ENCODE measurements around the gene VCX2. TPM values are rescaled to one million over a fixed set of nuclear protein-coding genes. Genes with fewer than 3 reads are reported as not detected.
"Not testable (repeated sequence)": the region's sequence is repeated elsewhere in the genome, so short reads cannot be mapped to it uniquely, and the experiment has no call there.

The VCX2 gene
- total RNA-seq, 1 donor, result not detected

GRCh38 chrX:8191022-8191421 lies 20.0 kb upstream of the VCX2 start:
- TF ChIP-seq, protein P1, sequence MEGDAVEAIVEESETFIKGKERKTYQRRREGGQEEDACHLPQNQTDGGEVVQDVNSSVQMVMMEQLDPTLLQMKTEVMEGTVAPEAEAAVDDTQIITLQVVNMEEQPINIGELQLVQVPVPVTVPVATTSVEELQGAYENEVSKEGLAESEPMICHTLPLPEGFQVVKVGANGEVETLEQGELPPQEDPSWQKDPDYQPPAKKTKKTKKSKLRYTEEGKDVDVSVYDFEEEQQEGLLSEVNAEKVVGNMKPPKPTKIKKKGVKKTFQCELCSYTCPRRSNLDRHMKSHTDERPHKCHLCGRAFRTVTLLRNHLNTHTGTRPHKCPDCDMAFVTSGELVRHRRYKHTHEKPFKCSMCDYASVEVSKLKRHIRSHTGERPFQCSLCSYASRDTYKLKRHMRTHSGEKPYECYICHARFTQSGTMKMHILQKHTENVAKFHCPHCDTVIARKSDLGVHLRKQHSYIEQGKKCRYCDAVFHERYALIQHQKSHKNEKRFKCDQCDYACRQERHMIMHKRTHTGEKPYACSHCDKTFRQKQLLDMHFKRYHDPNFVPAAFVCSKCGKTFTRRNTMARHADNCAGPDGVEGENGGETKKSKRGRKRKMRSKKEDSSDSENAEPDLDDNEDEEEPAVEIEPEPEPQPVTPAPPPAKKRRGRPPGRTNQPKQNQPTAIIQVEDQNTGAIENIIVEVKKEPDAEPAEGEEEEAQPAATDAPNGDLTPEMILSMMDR (IDR thresholded peaks at IDR 0.05; ENCODE audit: insufficient read depth, low read depth, low read length), result no peak
- DNase-seq (ENCODE audit: low read depth), result no peak
- no peak overlapping the region for H3K4me3 ChIP-seq (ENCODE audit: low read depth, low read length)

DNA sequence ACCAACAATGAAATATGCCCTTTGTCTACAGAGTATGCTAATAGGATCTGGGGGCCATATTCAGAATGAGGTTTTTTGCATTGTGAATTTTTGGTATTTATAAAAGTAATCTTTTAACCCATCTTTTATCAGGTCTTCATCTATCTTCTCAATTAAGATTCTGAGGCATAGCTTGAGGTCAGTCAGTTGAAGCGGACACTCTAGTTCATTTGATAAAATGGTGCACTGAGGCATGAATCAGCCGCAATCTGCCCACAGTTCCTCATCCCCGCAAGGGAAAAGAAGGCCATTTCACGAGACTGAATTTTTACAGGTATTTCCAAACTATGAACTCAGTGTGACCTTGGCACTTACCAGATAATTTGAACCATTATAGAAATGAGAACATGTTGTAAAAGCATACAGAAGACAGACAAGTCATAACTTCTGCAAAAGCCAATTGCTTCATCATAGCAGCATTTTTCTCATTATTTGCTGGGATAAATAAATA lies 19.3 kb upstream of the VCX2 start:
- TF ChIP-seq, protein P1 (IDR thresholded peaks at IDR 0.05; ENCODE audit: insufficient read depth, low read depth, low read length), result no peak
- no peak for DNase-seq (ENCODE audit: low read depth)
- H3K4me3 ChIP-seq (ENCODE audit: low read depth, low read length), result no peak overlapping the region

DNA sequence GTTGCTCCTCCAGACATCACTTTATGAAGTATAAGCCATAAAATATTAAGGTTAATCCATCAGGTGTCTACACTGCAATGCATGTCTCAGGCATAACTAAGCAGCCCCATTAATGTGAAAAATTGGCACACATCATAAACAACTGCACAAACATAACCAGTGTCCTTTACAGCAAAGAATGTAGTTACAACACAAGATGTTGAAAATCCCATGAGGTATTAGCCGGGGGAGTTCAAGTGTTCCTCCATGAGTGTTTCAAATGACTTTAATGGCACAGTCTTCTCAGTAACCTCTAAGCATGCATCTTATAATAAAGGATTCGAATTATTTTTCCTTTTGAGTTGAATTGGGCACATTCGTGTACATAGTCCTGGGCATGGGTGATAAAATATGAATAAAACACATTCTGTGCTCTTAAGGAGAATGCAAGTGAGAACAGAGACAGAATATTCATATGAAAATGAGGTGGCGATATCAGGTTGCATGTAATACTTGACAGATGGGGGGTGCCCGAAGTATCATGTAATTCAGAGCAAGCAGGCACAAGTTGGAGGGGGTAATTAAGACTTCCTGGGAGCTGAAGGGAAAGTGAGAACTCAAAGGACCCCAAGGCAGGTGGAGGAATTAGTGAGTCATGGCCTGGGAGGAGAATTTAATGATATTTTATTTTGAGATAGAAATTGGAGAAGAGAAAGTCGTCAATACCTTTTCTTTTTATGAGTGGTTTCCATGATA lies 18.2 kb upstream of the VCX2 start:
- no peak for DNase-seq (ENCODE audit: low read depth)
- TF ChIP-seq, protein P1 (IDR thresholded peaks at IDR 0.05; ENCODE audit: insufficient read depth, low read depth, low read length), result no peak
- H3K4me3 ChIP-seq (ENCODE audit: low read depth, low read length), result no peak overlapping the region

DNA sequence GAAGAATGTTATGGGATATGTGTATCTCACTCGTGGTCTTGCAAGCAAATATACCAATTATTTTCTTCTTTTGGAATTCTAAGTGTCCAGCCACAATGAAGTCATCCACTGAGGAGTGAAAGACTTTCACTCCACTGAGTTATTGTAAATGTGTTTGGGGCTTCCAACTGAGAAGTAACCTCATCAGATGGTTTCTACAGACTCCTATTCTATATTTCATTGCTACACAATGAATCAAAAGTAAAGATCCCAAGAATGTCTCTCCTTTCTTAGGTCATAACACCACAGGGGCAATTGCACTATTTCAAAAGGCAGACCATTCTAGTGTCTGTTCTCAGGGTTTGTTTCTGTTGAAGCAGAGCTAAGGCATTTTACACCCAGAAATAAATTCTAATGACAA lies 12.3 kb upstream of the VCX2 start:
- DNase-seq (ENCODE audit: low read depth), result no peak
- H3K4me3 ChIP-seq (ENCODE audit: low read depth, low read length), result no peak overlapping the region
- TF ChIP-seq, protein P1 (IDR thresholded peaks at IDR 0.05; ENCODE audit: insufficient read depth, low read depth, low read length), result no peak

DNA sequence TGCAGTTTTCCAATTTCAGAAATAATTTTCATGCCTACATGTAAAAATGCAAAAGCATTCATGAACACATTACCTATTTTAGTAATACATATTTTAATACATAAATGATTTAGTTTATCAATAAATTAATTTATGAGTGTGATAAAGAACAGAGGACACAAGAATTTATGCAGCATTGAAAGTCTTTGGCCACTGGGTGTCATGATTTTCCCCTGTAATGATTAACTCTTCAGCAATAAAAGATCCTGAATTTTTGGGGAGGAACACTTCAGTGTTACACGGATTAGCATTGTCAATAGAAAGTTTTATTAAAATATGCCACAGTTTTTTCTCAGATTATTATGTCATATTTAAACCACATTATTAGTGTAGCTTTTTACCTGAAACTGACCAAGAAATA lies 8.6 kb upstream of the VCX2 start:
- no peak for DNase-seq (ENCODE audit: low read depth)
- no peak overlapping the region for H3K4me3 ChIP-seq (ENCODE audit: low read depth, low read length)
- TF ChIP-seq, protein P1 (IDR thresholded peaks at IDR 0.05; ENCODE audit: insufficient read depth, low read depth, low read length), result no peak

- not testable (repeated sequence) for DNase-seq (ENCODE audit: low read depth)
Observed at GRCh38 chrX:8154011-8154410, 17.1 kb downstream of the VCX2 start.

DNA sequence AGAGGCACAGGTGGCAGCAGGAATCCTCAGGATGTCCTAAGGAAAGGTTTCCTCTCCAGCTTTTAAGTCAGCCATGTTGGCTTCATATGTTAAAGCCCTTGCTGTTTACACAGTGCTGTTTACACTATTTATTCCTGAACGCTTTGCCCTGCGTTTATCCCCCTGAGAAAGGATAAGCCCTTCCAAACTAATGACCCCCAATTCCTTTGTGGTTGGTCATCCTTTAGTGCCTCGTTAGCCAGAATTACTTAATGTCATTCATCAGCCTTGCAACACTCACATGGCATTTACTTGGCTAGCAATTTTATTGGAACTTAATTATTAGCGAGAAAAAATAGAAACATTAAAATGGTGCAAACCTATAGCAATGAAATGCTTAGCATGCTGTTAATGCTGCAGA lies 23.8 kb downstream of the VCX2 start:
- DNase-seq (ENCODE audit: low read depth), result peak; percentile 2
- TF ChIP-seq, protein P1 (IDR thresholded peaks at IDR 0.05; ENCODE audit: insufficient read depth, low read depth, low read length), result no peak
- no peak overlapping the region for H3K4me3 ChIP-seq (ENCODE audit: low read depth, low read length)

More at GRCh38 chrX:8154011-8154410, 17.1 kb downstream of the VCX2 start:
- H3K4me3 ChIP-seq (ENCODE audit: low read depth, low read length), result not testable (repeated sequence)

Measured in fibroblast of villous mesenchyme (primary cell).